Neural progenitor cell (in vitro differentiated cells): ENCODE data around the gene AZIN2. TPM values are rescaled to one million over a fixed set of nuclear protein-coding genes. Genes with fewer than 3 reads are reported as not detected.

ENCODE experiments used
- DNase-seq: peaks from one replicate; pipeline ENCODE4 v3.0.0-alpha.2; 2016; ENCODE audit warnings: low spot score
- H2AFZ ChIP-seq: fragments of 200-600 bp; sonication (generic); replicated peaks from 2 replicates; pipeline ENCODE4 v1.6.1; 2016; ENCODE audit warnings: antibody characterized with exemption
- H3F3A ChIP-seq: fragments of 200-600 bp; sonication (generic); 2 replicates; pipeline ENCODE4 v1.6.1; 2016; ENCODE audit warnings: antibody characterized with exemption, low read depth
- H3K27ac ChIP-seq: fragments of 200-600 bp; sonication (generic); 2 replicates; pipeline ENCODE4 v1.5.1; 2016; ENCODE audit warnings: mild to moderate bottlenecking
- H3K27me3 ChIP-seq: fragments of 200-600 bp; sonication (generic); 2 replicates; pipeline ENCODE4 v1.6.1; 2016; ENCODE audit warnings: mild to moderate bottlenecking, moderate library complexity
- H3K36me3 ChIP-seq: fragments of 200-600 bp; sonication (generic); 2 replicates; pipeline ENCODE4 v1.5.1; 2016
- H3K4me1 ChIP-seq: fragments of 200-600 bp; sonication (generic); 2 replicates; pipeline ENCODE4 v1.6.1; 2016; ENCODE audit warnings: mixed run types
- H3K4me2 ChIP-seq: fragments of 200-600 bp; sonication (generic); 2 replicates; pipeline ENCODE4 v1.6.1; 2016
- H3K4me3 ChIP-seq: fragments of 200-600 bp; sonication (generic); 2 replicates; pipeline ENCODE4 v1.5.1; 2016
- H3K79me2 ChIP-seq: fragments of 200-600 bp; sonication (generic); 2 replicates; pipeline ENCODE4 v1.6.1; 2016; ENCODE audit warnings: low read depth
- H3K9ac ChIP-seq: fragments of 200-600 bp; sonication (generic); 2 replicates; pipeline ENCODE4 v1.6.1; 2016
- H3K9me3 ChIP-seq: fragments of 200-600 bp; sonication (generic); 2 replicates; pipeline ENCODE4 v1.5.1; 2016; ENCODE audit warnings: low read depth
- H4K20me1 ChIP-seq: fragments of 200-600 bp; sonication (generic); 2 replicates; pipeline ENCODE4 v1.6.1; 2016; ENCODE audit warnings: low read depth
- H3K27ac Mint-ChIP-seq: 3 replicates; pipeline ENCODE4 v1.8.0; 2021; ENCODE audit warnings: mixed read lengths
- H3K27me3 Mint-ChIP-seq: 2 replicates; pipeline ENCODE4 v1.8.0; 2022; ENCODE audit warnings: low read depth, mild to moderate bottlenecking, inconsistent platforms, moderate library complexity, mixed read lengths; ENCODE audit not compliant: insufficient read depth
- H3K36me3 Mint-ChIP-seq: 3 replicates; pipeline ENCODE4 v1.8.0; 2021; ENCODE audit warnings: mixed read lengths
- H3K4me1 Mint-ChIP-seq: 3 replicates; pipeline ENCODE4 v1.8.0; 2021; ENCODE audit warnings: mixed read lengths
- H3K4me3 Mint-ChIP-seq: 3 replicates; pipeline ENCODE4 v1.8.0; 2021; ENCODE audit warnings: mild to moderate bottlenecking, moderate library complexity, mixed read lengths
- H3K9me3 Mint-ChIP-seq: 3 replicates; pipeline ENCODE4 v1.8.0; 2020; ENCODE audit warnings: mixed read lengths
- EZH2 ChIP-seq: fragments of 200-600 bp; sonication (generic); IDR thresholded peaks from 2 replicates; pipeline ENCODE4 v1.6.1; 2017; ENCODE audit warnings: antibody characterized with exemption, mild to moderate bottlenecking, moderate library complexity
- EZH2phosphoT487 ChIP-seq: fragments of 200-600 bp; sonication (generic); IDR thresholded peaks from 2 replicates; pipeline ENCODE4 v1.6.1; 2017; ENCODE audit warnings: antibody characterized with exemption
- total RNA-seq: library from RNA; depleted of rRNA; stranded (reverse); fragments of >200 nt; gene quantifications from 2 replicates; pipeline ENCODE4 v1.2.3, GENCODE V29; 2015; ENCODE audit warnings: low replicate concordance
- TF ChIP-seq, protein P1 (sequence below): fragments of 200-600 bp; sonication (generic); IDR thresholded peaks from 2 replicates; pipeline ENCODE4 v1.5.1; 2017; ENCODE audit warnings: antibody characterized with exemption, mild to moderate bottlenecking

Gene AZIN2
- total RNA-seq, 1 donor from 2014 or later, result 1.3 TPM

DNA sequence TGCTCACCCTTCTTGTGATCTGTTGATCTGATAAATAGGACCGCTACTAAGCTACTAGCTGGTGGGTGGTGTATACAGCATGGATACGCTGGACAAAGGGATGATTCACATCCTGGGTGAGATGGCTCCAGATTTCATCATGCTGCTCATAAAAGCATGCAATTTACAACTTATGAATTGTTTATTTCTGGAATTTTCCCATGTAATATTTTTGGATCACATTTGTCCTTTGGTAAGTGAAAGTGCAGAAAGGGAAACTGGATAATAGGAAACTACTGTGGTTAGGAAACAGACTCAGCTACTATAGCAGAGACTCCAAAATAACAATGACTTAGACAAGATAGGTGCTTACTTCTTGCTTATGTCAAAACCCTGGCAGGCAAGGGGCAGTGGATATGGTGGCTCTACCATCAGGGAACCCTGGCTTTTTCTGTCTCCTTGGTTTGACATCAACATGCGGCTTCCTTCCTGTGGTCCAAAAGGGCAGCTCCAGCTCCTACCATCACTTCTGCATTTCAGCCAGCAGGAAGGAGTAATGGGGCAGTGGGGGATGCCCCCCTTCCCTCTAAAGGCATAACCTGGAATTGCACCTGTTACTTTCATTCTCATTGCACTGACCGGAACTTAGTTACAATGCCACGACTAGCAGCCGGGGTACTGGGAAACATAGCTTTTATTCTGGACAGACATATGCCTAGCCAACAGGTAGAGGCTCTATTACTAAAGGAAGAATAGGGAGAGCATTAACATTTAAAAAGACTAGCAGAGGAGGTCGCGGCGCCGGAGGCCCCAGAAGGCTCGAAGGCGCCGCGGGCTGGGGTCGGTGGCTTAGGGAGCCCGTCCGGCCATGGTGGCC, 30.5 kb upstream of the AZIN2 start:
- Histone ChIP-seq H3K9me3 (no peaks in the 10 kb centered on the region), H3K4me3 (no peak overlapping the region), H4K20me1 (no peaks in the 10 kb centered on the region), H3K27ac (no peak overlapping the region), H3K27me3 (no peaks in the 10 kb centered on the region), H3K4me2 (no peak overlapping the region), H2AFZ (no peak overlapping the region), H3K79me2 (no peaks in the 10 kb centered on the region), H3K9ac (no peak overlapping the region), H3K36me3 (no peaks in the 10 kb centered on the region), H3F3A (no peaks in the 10 kb centered on the region), H3K4me1 (no peaks in the 10 kb centered on the region)
- TF ChIP-seq, protein P1, sequence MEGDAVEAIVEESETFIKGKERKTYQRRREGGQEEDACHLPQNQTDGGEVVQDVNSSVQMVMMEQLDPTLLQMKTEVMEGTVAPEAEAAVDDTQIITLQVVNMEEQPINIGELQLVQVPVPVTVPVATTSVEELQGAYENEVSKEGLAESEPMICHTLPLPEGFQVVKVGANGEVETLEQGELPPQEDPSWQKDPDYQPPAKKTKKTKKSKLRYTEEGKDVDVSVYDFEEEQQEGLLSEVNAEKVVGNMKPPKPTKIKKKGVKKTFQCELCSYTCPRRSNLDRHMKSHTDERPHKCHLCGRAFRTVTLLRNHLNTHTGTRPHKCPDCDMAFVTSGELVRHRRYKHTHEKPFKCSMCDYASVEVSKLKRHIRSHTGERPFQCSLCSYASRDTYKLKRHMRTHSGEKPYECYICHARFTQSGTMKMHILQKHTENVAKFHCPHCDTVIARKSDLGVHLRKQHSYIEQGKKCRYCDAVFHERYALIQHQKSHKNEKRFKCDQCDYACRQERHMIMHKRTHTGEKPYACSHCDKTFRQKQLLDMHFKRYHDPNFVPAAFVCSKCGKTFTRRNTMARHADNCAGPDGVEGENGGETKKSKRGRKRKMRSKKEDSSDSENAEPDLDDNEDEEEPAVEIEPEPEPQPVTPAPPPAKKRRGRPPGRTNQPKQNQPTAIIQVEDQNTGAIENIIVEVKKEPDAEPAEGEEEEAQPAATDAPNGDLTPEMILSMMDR, result no peak
- TF ChIP-seq EZH2 (no peak), EZH2phosphoT487 (no peak)
- peak overlapping the region; percentile 25 for H3K27ac Mint-ChIP-seq
- peaks cover 4% of the 10 kb centered on the region for H3K27me3 Mint-ChIP-seq
- H3K4me3 Mint-ChIP-seq, result no peak overlapping the region
- DNase-seq, result no peak
- peaks cover 2% of the 10 kb centered on the region for H3K36me3 Mint-ChIP-seq
- peaks cover 22% of the 10 kb centered on the region for H3K9me3 Mint-ChIP-seq
- H3K4me1 Mint-ChIP-seq, result peaks cover 10% of the 10 kb centered on the region

DNA sequence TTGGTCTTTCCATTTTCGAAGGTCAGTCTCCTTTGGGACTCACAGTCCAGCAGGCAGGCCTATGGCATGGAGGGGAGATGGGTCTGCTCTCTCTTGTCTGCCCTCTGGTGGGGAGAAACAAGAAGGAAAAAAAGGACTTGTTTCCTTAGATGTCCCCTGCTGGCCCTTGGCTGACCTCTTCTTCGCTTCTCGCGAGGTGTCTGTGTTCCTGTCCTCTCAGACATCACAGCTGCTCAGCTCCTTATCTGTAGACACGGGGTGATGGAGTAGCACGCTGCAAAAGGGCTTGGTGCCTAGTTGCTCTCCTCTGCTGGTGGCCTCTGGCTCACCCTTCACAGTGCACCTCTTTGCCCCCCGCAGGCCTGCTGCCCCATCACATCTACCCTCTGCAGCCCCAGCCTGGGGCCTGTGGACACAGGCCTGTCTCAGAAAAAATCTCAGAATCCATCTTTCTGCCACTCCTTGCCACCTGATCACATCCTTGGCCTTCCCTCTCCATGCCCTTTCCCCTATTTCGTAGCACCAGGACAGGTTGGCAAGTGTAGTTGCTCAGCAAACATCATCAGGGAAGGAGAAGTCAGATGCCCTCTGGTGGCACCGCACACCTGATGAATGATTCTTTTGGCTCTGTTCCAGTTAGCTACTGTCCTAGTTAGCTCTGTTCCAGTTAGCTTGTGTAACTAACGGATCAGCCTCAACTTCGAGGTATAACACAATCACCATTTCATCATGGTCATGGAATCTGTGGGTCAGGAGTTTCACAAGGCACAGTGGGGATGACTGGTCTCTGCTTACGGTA, 25.5 kb upstream of the AZIN2 start:
- peak overlapping the region; percentile 61 for H3K4me3 Mint-ChIP-seq
- H3K79me2 ChIP-seq, result no peaks in the 10 kb centered on the region
- no peaks in the 10 kb centered on the region for H3K9me3 ChIP-seq
- no peaks in the 10 kb centered on the region for H3K36me3 Mint-ChIP-seq
- H3K27ac ChIP-seq, result no peak overlapping the region
- peak overlapping the region; percentile 81 for H3K27ac Mint-ChIP-seq
- TF ChIP-seq, protein P1, result peak; percentile 69
- no peak for TF ChIP-seq EZH2
- no peaks in the 10 kb centered on the region for H3K27me3 ChIP-seq
- no peak overlapping the region for H3K4me3 ChIP-seq
- no peak overlapping the region for H2AFZ ChIP-seq
- peaks cover 2% of the 10 kb centered on the region for H3K27me3 Mint-ChIP-seq
- H3K36me3 ChIP-seq, result no peaks in the 10 kb centered on the region
- H3K4me1 Mint-ChIP-seq, result no peaks in the 10 kb centered on the region
- no peaks in the 10 kb centered on the region for H4K20me1 ChIP-seq
- no peak overlapping the region for H3K9ac ChIP-seq
- H3K4me1 ChIP-seq, result no peaks in the 10 kb centered on the region
- H3K4me2 ChIP-seq, result no peak overlapping the region
- no peaks in the 10 kb centered on the region for H3F3A ChIP-seq
- peak; percentile 80 for DNase-seq
- H3K9me3 Mint-ChIP-seq, result peaks cover 16% of the 10 kb centered on the region

DNA sequence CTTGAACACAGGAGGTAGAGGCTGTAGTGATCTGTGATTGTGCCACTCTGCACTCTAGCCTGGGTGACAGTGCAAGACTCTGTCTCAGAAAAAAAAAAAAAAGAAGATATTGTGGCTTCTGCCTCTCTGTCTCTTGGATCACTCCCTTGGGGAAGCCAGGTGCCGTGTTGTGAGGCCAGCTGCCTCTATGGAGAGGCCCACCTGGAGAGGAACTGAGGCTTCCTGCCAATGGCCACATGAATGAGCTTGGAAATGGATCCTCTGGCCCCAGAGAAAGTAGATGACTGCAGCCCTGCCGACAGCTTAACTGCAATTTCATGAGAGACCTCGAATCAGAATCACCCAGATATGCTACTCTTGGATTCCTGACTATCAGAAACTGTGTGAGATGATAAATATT, 24.5 kb upstream of the AZIN2 start:
- Histone ChIP-seq H3K27me3 (no peaks in the 10 kb centered on the region), H3K4me2 (no peak overlapping the region), H3K4me3 (no peak overlapping the region), H2AFZ (no peak overlapping the region), H3K36me3 (no peaks in the 10 kb centered on the region), H3K9me3 (no peaks in the 10 kb centered on the region), H3K9ac (no peak overlapping the region), H4K20me1 (no peaks in the 10 kb centered on the region), H3F3A (no peaks in the 10 kb centered on the region), H3K79me2 (no peaks in the 10 kb centered on the region), H3K4me1 (no peaks in the 10 kb centered on the region), H3K27ac (no peak overlapping the region)
- Mint-ChIP-seq H3K36me3 (no peaks in the 10 kb centered on the region), H3K4me1 (no peaks in the 10 kb centered on the region), H3K9me3 (peaks cover 13% of the 10 kb centered on the region), H3K4me3 (no peak overlapping the region), H3K27ac (no peak overlapping the region), H3K27me3 (peaks cover 4% of the 10 kb centered on the region)
- no peak for DNase-seq
- no peak for TF ChIP-seq EZH2
